Mesothelial cell of epicardium (in vitro differentiated cells): ENCODE measurements around the gene E2F1. TPM values are rescaled to one million over a fixed set of nuclear protein-coding genes. Genes with fewer than 3 reads are reported as not detected.

ENCODE experiments used
- DNase-seq, 2 experiments: peaks; one replicate each; pipeline ENCODE4 v3.0.0; 2021; ENCODE audit warnings: low spot score in 2 of 2; ENCODE audit not compliant: unreplicated experiment in 2 of 2
- H3K27ac Mint-ChIP-seq: 2 replicates; pipeline ENCODE4 v1.8.0; 2021; ENCODE audit warnings: mixed read lengths
- H3K27me3 Mint-ChIP-seq: 2 replicates; pipeline ENCODE4 v1.8.0; 2021; ENCODE audit warnings: low read depth, mixed read lengths
- H3K36me3 Mint-ChIP-seq: 2 replicates; pipeline ENCODE4 v1.8.0; 2021; ENCODE audit warnings: mixed read lengths
- H3K4me1 Mint-ChIP-seq: 2 replicates; pipeline ENCODE4 v1.8.0; 2021; ENCODE audit warnings: mixed read lengths
- H3K4me3 Mint-ChIP-seq: 2 replicates; pipeline ENCODE4 v1.8.0; 2021; ENCODE audit warnings: mild to moderate bottlenecking, moderate library complexity, mixed read lengths
- H3K9me3 Mint-ChIP-seq: 2 replicates; pipeline ENCODE4 v1.8.0; 2021; ENCODE audit warnings: mixed read lengths
- total RNA-seq: library from RNA; stranded (reverse); gene quantifications from 3 replicates; pipeline ENCODE4 v1.2.1, GENCODE V29; 2021
- TF ChIP-seq, protein P1 (sequence below): fragments of 200-600 bp; sonication (generic); IDR thresholded peaks from one replicate; pipeline ENCODE4 v1.5.0; 2021; ENCODE audit warnings: antibody characterized with exemption; ENCODE audit not compliant: unreplicated experiment

E2F1 gene
- total RNA-seq, 1 donor from 2014 or later: 16.7 TPM

DNA sequence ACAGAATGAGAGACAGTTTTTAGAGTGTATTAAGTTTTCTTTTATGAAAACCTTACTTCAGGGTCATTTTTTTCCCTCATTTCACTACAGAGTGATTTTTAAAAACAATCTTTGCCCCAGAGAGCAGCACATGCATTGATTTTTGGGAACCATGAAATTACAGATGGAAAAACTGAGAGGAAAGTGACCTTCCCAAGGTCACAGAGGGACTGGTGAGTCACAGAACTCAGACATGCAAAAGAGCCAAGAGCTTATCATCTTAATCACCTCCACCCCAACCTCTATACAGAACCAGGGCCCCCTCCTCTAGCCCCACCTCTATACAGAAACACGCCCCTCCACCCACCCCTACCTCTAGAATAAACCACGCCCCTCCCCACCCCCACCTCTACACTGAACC, 23.2 kb upstream of the E2F1 start:
- no peak overlapping the region for H3K27ac Mint-ChIP-seq
- no peaks in the 10 kb centered on the region for H3K9me3 Mint-ChIP-seq
- H3K36me3 Mint-ChIP-seq: no peaks in the 10 kb centered on the region
- TF ChIP-seq, protein P1, sequence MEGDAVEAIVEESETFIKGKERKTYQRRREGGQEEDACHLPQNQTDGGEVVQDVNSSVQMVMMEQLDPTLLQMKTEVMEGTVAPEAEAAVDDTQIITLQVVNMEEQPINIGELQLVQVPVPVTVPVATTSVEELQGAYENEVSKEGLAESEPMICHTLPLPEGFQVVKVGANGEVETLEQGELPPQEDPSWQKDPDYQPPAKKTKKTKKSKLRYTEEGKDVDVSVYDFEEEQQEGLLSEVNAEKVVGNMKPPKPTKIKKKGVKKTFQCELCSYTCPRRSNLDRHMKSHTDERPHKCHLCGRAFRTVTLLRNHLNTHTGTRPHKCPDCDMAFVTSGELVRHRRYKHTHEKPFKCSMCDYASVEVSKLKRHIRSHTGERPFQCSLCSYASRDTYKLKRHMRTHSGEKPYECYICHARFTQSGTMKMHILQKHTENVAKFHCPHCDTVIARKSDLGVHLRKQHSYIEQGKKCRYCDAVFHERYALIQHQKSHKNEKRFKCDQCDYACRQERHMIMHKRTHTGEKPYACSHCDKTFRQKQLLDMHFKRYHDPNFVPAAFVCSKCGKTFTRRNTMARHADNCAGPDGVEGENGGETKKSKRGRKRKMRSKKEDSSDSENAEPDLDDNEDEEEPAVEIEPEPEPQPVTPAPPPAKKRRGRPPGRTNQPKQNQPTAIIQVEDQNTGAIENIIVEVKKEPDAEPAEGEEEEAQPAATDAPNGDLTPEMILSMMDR: no peak
- DNase-seq: no peak
- no peaks in the 10 kb centered on the region for H3K4me1 Mint-ChIP-seq
- H3K27me3 Mint-ChIP-seq: no peaks in the 10 kb centered on the region
- H3K4me3 Mint-ChIP-seq: no peak overlapping the region

- Mint-ChIP-seq H3K4me3 (no peak overlapping the region), H3K27me3 (no peaks in the 10 kb centered on the region), H3K36me3 (no peaks in the 10 kb centered on the region), H3K4me1 (no peaks in the 10 kb centered on the region), H3K27ac (no peak overlapping the region), H3K9me3 (no peaks in the 10 kb centered on the region)
- DNase-seq: no peak
- TF ChIP-seq, protein P1: no peak
Measured at GRCh38 chr20:33707668-33708067, 21.5 kb upstream of the E2F1 start.

DNA sequence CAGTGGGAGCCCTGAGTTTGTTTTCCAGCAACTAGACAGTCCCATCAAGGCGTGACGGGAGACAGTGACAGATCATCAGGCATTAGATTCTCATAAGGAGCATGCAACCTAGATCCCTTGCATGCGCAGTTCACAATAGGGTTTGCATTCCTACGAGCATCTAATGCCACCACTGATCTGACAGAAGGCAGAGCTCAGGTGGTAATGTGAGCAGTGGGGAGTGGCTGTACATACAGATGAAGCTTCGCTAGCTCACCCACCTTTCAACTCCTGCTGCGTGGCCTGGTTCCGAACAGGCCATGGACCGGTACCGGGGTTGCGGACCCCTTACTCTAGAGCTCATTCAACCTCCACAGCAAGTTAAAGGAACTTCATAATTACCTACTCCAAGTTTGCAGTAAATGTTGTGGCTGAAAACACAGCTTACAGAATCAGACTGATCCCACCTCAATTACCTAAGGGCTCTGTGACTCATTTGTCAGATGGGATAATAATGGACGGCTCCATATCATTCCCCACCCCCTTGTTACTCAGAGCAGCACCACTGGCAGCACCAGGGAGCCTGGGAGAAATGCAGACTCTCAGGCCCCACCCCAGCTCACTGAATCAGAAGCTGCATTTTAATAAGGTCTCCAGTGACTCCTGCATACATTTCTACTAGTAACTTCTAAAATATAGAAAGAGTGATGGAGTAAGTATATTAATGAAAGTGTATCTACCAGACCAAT, 18.2 kb upstream of the E2F1 start:
- Mint-ChIP-seq H3K9me3 (no peaks in the 10 kb centered on the region), H3K27me3 (no peaks in the 10 kb centered on the region), H3K4me3 (no peak overlapping the region), H3K27ac (no peak overlapping the region), H3K36me3 (peaks cover 4% of the 10 kb centered on the region), H3K4me1 (no peaks in the 10 kb centered on the region)
- no peak for DNase-seq
- TF ChIP-seq, protein P1: no peak

DNA sequence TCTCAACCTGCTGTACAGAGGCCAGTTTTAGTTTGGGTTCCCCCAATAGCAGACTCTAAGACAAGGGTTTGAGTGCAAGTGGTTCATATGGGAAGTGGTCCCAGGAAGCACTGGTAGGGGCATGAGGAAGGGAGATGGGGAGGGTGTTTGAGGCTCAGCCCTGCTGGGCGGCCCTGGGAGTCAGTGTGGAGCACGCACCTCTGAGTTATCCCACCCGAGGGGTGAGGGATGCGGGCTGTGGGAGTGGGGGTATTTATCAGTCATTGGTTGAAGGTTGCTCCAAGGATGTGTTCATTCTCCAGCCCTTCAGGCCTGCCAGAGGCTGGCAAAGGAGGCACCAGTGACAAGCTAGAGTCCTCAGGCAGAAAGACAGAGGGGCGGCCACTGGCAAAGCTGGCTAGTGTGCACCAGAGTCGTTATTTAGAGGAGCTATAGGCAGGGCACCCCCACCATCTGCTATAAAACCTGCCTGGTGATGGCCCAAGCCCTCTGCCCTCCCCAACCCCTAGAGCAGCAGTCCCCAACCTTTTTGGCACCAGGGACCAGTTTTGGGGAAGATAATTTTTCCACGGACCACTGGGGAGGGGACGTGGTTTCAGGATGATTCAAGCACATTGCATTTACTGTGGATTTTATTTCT, 17.4 kb upstream of the E2F1 start:
- Mint-ChIP-seq H3K4me3 (no peak overlapping the region), H3K9me3 (no peaks in the 10 kb centered on the region), H3K36me3 (peaks cover 4% of the 10 kb centered on the region), H3K27ac (no peak overlapping the region), H3K27me3 (no peaks in the 10 kb centered on the region), H3K4me1 (no peaks in the 10 kb centered on the region)
- DNase-seq: no peak
- TF ChIP-seq, protein P1: no peak

DNA sequence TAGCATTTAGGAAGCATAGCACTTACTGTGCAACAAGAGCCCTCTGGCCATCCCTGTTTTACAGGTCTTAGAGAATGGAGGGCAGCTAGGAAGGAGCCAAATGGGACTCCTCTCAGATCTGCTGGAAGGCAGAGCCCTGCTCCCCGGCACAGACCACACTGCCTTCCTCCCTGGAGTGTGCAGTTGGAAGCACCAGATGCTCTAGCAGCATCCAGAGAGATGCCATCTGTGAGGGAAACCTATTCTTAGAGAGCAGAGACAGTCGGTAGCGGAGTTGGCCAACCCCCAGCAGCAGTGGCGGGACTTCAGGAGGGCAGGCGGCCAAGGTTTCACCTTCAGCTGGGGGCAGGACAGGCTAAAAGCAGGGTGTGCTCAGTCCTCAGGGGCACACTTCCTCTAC, 16.7 kb upstream of the E2F1 start:
- Mint-ChIP-seq H3K27ac (no peak overlapping the region), H3K36me3 (peaks cover 4% of the 10 kb centered on the region), H3K4me3 (no peak overlapping the region), H3K27me3 (no peaks in the 10 kb centered on the region), H3K4me1 (no peaks in the 10 kb centered on the region), H3K9me3 (no peaks in the 10 kb centered on the region)
- no peak for DNase-seq
- TF ChIP-seq, protein P1: no peak
